Erythroblast (primary cell): ENCODE data around the gene PLCH1.

Experiments used
- GATA1 ChIP-seq: IDR thresholded peaks from 2 replicates; pipeline ENCODE4 v1.6.1; 2011; ENCODE audit warnings: low read depth, mild to moderate bottlenecking, control low read depth, low read length, moderate library complexity
- POLR2A ChIP-seq: IDR thresholded peaks from 2 replicates; pipeline ENCODE4 v1.6.1; 2011; ENCODE audit warnings: mild to moderate bottlenecking, low read length

DNA sequence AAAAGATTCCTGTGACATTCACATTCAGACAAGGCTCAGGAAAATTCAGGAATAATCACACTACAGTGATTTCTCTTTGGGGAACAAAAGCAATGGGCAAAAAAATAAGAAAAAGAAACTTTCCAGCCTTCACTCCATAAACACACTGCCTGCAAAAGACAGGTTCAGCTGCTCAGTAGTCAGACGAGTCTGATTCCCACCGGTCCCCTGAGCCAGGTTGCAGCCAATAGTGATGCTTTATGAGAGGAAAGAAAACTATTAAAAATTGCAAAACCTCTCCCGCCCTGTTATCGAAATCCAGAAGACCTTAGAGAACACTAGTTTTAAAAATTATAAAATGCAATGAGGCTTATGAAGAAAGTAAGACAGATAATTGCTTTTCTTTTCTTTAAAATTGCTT, 8.5 kb downstream of the PLCH1 start:
- TF ChIP-seq POLR2A (no peak), GATA1 (no peak)
